Activated T-cell treated with anti-CD3 and anti-CD28 coated beads, Interleukin-2, amount 50 U/mL, for 72 hours (primary cell): Measurements from ENCODE around the gene FOXD4L6. TPM values are rescaled to one million over a fixed set of nuclear protein-coding genes. Genes with fewer than 3 reads are reported as not detected.
A peak's percentile ranks its signal among the peaks of the same experiment; 100 is the strongest.
"Not testable (repeated sequence)": the region's sequence is repeated elsewhere in the genome, so short reads cannot be mapped to it uniquely, and the experiment has no call there.

ENCODE experiments used
- ATAC-seq, 2 donors: fragments of 150-1000 bp; cut with Tn5 transposase; replicated peaks in 1 of 2; 2 replicates each; pipeline ENCODE4 v1.10.0; 2021; ENCODE audit warnings: moderate library complexity in 2 of 2, mild to moderate bottlenecking in 1 of 2
- DNase-seq, 2 donors: peaks; one replicate each; pipeline ENCODE4 v3.0.0; 2021 to 2022; ENCODE audit warnings: mixed read lengths in 1 of 2
- H3K27ac Mint-ChIP-seq: one replicate; pipeline ENCODE4 v1.8.0; 2022; ENCODE audit warnings: mild to moderate bottlenecking, moderate library complexity, mixed read lengths
- H3K27me3 Mint-ChIP-seq: one replicate; pipeline ENCODE4 v1.8.0; 2022; ENCODE audit warnings: low read depth, mixed read lengths
- H3K36me3 Mint-ChIP-seq, 2 donors: one replicate each; pipeline ENCODE4 v1.8.0; 2022; ENCODE audit warnings: mixed read lengths in 2 of 2, mild to moderate bottlenecking in 1 of 2; ENCODE audit not compliant: insufficient read depth in 2 of 2
- H3K4me1 Mint-ChIP-seq: one replicate; pipeline ENCODE4 v1.8.0; 2022; ENCODE audit warnings: low read depth, mixed read lengths
- H3K4me3 Mint-ChIP-seq, 2 donors: one replicate each; pipeline ENCODE4 v1.8.0; 2022; ENCODE audit warnings: mild to moderate bottlenecking in 2 of 2, mixed read lengths in 2 of 2, moderate library complexity in 2 of 2
- H3K9me3 Mint-ChIP-seq, 2 donors: one replicate each; pipeline ENCODE4 v1.8.0; 2022; ENCODE audit warnings: mixed read lengths in 2 of 2
- total RNA-seq, 2 donors: library from RNA; stranded (reverse); gene quantifications; one replicate each; pipeline ENCODE4 v1.2.3, GENCODE V29; 2022

The FOXD4L6 gene
- total RNA-seq, 2 donors from 2014 or later: 0.21 TPM; not detected in 1

- ATAC-seq, DNase-seq, H3K27ac Mint-ChIP-seq, H3K9me3 Mint-ChIP-seq, H3K4me1 Mint-ChIP-seq, H3K36me3 Mint-ChIP-seq, H3K4me3 Mint-ChIP-seq: not testable (repeated sequence)
- peaks cover 21% of the 10 kb centered on the region for H3K27me3 Mint-ChIP-seq
Observed at GRCh38 chr9:41090386-41090785, 38.1 kb downstream of the FOXD4L6 start.

GRCh38 chr9:41088450-41089059 lies 39.9 kb downstream of the FOXD4L6 start:
- H3K36me3 Mint-ChIP-seq, H3K4me3 Mint-ChIP-seq, H3K27ac Mint-ChIP-seq, H3K4me1 Mint-ChIP-seq, H3K9me3 Mint-ChIP-seq, DNase-seq: not testable (repeated sequence)
- peak; percentile 65 to 78 for ATAC-seq
- H3K27me3 Mint-ChIP-seq: peaks cover 21% of the 10 kb centered on the region

GRCh38 chr9:41087929-41088328 lies 40.6 kb downstream of the FOXD4L6 start:
- not testable (repeated sequence) for H3K27ac Mint-ChIP-seq, H3K4me1 Mint-ChIP-seq

GRCh38 chr9:41087157-41087780 lies 41.2 kb downstream of the FOXD4L6 start:
- not testable (repeated sequence) for ATAC-seq, H3K4me3 Mint-ChIP-seq, DNase-seq, H3K27ac Mint-ChIP-seq, H3K36me3 Mint-ChIP-seq, H3K4me1 Mint-ChIP-seq, H3K9me3 Mint-ChIP-seq
- H3K27me3 Mint-ChIP-seq: peaks cover 30% of the 10 kb centered on the region

More at GRCh38 chr9:41087929-41088328, 40.6 kb downstream of the FOXD4L6 start:
- not testable (repeated sequence) for H3K36me3 Mint-ChIP-seq, H3K9me3 Mint-ChIP-seq, DNase-seq, ATAC-seq, H3K4me3 Mint-ChIP-seq
- H3K27me3 Mint-ChIP-seq: peaks cover 23% of the 10 kb centered on the region

GRCh38 chr9:41086685-41087084 lies 41.8 kb downstream of the FOXD4L6 start:
- not testable (repeated sequence) for H3K4me3 Mint-ChIP-seq, H3K4me1 Mint-ChIP-seq, H3K27ac Mint-ChIP-seq, ATAC-seq, H3K9me3 Mint-ChIP-seq, H3K36me3 Mint-ChIP-seq, DNase-seq
- peaks cover 31% of the 10 kb centered on the region for H3K27me3 Mint-ChIP-seq

GRCh38 chr9:41086215-41086614 lies 42.3 kb downstream of the FOXD4L6 start:
- not testable (repeated sequence) for H3K4me1 Mint-ChIP-seq, H3K27ac Mint-ChIP-seq, H3K9me3 Mint-ChIP-seq, DNase-seq, ATAC-seq, H3K4me3 Mint-ChIP-seq, H3K36me3 Mint-ChIP-seq
- peaks cover 31% of the 10 kb centered on the region for H3K27me3 Mint-ChIP-seq

- not testable (repeated sequence) for DNase-seq, ATAC-seq, H3K4me3 Mint-ChIP-seq, H3K4me1 Mint-ChIP-seq, H3K9me3 Mint-ChIP-seq, H3K36me3 Mint-ChIP-seq, H3K27ac Mint-ChIP-seq
- H3K27me3 Mint-ChIP-seq: peaks cover 21% of the 10 kb centered on the region
Observed at GRCh38 chr9:41082358-41082757, 46.1 kb downstream of the FOXD4L6 start.

- H3K27ac Mint-ChIP-seq, H3K4me3 Mint-ChIP-seq, DNase-seq, H3K36me3 Mint-ChIP-seq, ATAC-seq, H3K4me1 Mint-ChIP-seq, H3K9me3 Mint-ChIP-seq: not testable (repeated sequence)
- H3K27me3 Mint-ChIP-seq: peaks cover 22% of the 10 kb centered on the region
Observed at GRCh38 chr9:41079464-41079863, 49.0 kb downstream of the FOXD4L6 start.

GRCh38 chr9:41077586-41077985 lies 50.9 kb downstream of the FOXD4L6 start:
- not testable (repeated sequence) for H3K4me3 Mint-ChIP-seq, H3K27ac Mint-ChIP-seq, DNase-seq, ATAC-seq, H3K36me3 Mint-ChIP-seq, H3K9me3 Mint-ChIP-seq, H3K4me1 Mint-ChIP-seq
- peaks cover 27% of the 10 kb centered on the region for H3K27me3 Mint-ChIP-seq

Other genes with a start within 250 kb of the FOXD4L6 start
- gene ZNG1F, start 60.6 kb upstream of the FOXD4L6 start, total RNA-seq: 10 to 100 TPM in 1 of 2 donors, 1 to 10 TPM in 1; 8.2 to 15.2 TPM